Smooth muscle cell (in vitro differentiated cells): ENCODE measurements around the gene C9orf78. TPM values are rescaled to one million over a fixed set of nuclear protein-coding genes. Genes with fewer than 3 reads are reported as not detected.

Source experiments
- DNase-seq: peaks from one replicate; lab custom pipeline; 2025; ENCODE audit not compliant: unreplicated experiment; lab: John Stamatoyannopoulos, UW
- H2AFZ ChIP-seq: fragments of 200-600 bp; sonication (generic); 2 replicates; pipeline ENCODE4 v1.6.0; 2016; ENCODE audit warnings: antibody characterized with exemption, low read depth, mild to moderate bottlenecking
- H3F3A ChIP-seq: fragments of 200-600 bp; sonication (generic); 2 replicates; pipeline ENCODE4 v1.6.0; 2017; ENCODE audit warnings: antibody characterized with exemption, low read depth
- H3K27ac ChIP-seq: fragments of 200-600 bp; sonication (generic); 2 replicates; pipeline ENCODE4 v1.5.1; 2016; ENCODE audit warnings: low read depth, mild to moderate bottlenecking
- H3K27me3 ChIP-seq: fragments of 200-600 bp; sonication (generic); 2 replicates; pipeline ENCODE4 v1.6.1; 2016; ENCODE audit warnings: low read depth, mild to moderate bottlenecking
- H3K36me3 ChIP-seq: fragments of 200-600 bp; sonication (generic); 2 replicates; pipeline ENCODE4 v1.5.1; 2016; ENCODE audit warnings: low read depth
- H3K4me1 ChIP-seq: fragments of 200-600 bp; sonication (generic); 2 replicates; pipeline ENCODE4 v1.5.1; 2016; ENCODE audit warnings: low read depth
- H3K4me2 ChIP-seq: fragments of 200-600 bp; sonication (generic); 2 replicates; pipeline ENCODE4 v1.6.0; 2016; ENCODE audit warnings: mild to moderate bottlenecking
- H3K4me3 ChIP-seq: fragments of 200-600 bp; sonication (generic); 2 replicates; pipeline ENCODE4 v1.5.1; 2016; ENCODE audit warnings: mild to moderate bottlenecking
- H3K79me2 ChIP-seq: fragments of 200-600 bp; sonication (generic); 2 replicates; pipeline ENCODE4 v1.6.0; 2016; ENCODE audit warnings: low read depth, mild to moderate bottlenecking
- H3K9ac ChIP-seq: fragments of 200-600 bp; sonication (generic); 2 replicates; pipeline ENCODE4 v1.6.0; 2016; ENCODE audit warnings: low read depth
- H3K9me3 ChIP-seq: fragments of 200-600 bp; sonication (generic); replicated peaks from 2 replicates; pipeline ENCODE4 v1.5.1; 2016; ENCODE audit warnings: low read depth
- H4K20me1 ChIP-seq: fragments of 200-600 bp; sonication (generic); 2 replicates; pipeline ENCODE4 v1.6.0; 2016; ENCODE audit warnings: low read depth
- WGBS: methylation state at CpG from one replicate; pipeline ENCODE4 v1.1.7; 2016; ENCODE audit warnings: low lambda C conversion rate; 5-methylcytosine and 5-hydroxymethylcytosine counted together
- polyA plus RNA-seq: library from polyadenylated mRNA; unstranded; fragments of >200 nt; fragmentation: Nextera tagmentation; extraction: Ambion mirVana; gene quantifications from 2 replicates; pipeline ENCODE4 v1.2.1, GENCODE V29; 2016
- total RNA-seq: library from RNA; depleted of rRNA; stranded (reverse); fragments of >200 nt; gene quantifications from 2 replicates; pipeline ENCODE4 v1.2.3, GENCODE V29; 2014
- TF ChIP-seq, protein P1 (sequence below): fragments of 200-600 bp; sonication (generic); IDR thresholded peaks from 2 replicates; pipeline ENCODE4 v1.5.1; 2017; ENCODE audit warnings: borderline replicate concordance, mild to moderate bottlenecking, antibody characterized with exemption; ENCODE audit not compliant: insufficient read depth, poor library complexity, severe bottlenecking

Gene C9orf78
- total and polyA plus RNA-seq, 2 experiments from 2014 or later = 38.0 to 53.8 TPM

DNA sequence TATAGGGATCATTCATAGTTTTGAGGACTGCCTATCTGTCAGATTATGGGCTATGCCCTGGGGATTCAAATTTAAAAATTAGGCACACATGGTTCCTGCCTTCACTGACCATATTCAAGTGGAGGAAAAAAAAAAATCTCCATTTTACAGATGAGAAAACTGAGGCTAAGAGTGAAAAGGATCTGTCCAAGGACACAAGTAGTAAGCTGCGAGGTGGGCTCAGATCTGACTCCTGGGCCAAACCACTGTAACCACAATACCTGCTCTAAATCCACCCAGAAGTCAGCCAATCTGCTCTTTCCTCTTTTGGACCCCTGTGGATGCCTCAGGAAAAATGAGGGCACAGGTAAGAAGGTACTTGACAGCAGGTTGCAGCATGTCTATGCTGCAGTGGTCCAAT is 8.3 kb downstream of the C9orf78 start:
- 96% methylated on average over 1 of the region's 1 CpG for WGBS

DNA sequence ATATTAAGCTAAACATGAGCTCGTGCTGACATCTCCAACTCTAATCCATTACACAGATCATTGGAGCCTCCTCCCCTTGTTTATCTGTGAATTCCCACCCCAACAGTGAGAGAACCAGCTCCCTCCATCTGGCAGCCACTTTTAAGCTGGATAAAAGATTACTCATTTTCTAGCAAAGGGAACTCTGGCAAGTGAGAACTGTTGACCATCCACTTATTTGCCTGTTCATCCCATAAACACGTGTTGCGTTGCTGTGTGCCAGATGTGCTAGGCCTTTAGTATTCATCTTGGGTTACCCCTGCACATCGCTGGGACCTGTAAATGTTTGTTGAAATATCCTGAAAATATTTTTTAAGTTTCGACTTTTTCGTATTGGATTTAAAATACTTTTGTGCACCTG is 8.7 kb downstream of the C9orf78 start:
- peaks cover 6% of the 10 kb centered on the region for H3K4me1 ChIP-seq
- H3K27me3 ChIP-seq = no peaks in the 10 kb centered on the region
- H2AFZ ChIP-seq = no peak overlapping the region
- H3K9ac ChIP-seq = no peak overlapping the region
- no peak for DNase-seq
- H4K20me1 ChIP-seq = no peaks in the 10 kb centered on the region
- H3K9me3 ChIP-seq = no peaks in the 10 kb centered on the region
- H3K79me2 ChIP-seq = peaks cover 18% of the 10 kb centered on the region
- peaks cover 4% of the 10 kb centered on the region for H3K36me3 ChIP-seq
- WGBS = 95% methylated on average over 6 of the region's 6 CpGs
- no peak overlapping the region for H3K4me2 ChIP-seq
- no peak overlapping the region for H3K4me3 ChIP-seq
- H3K27ac ChIP-seq = no peak overlapping the region
- TF ChIP-seq, protein P1, sequence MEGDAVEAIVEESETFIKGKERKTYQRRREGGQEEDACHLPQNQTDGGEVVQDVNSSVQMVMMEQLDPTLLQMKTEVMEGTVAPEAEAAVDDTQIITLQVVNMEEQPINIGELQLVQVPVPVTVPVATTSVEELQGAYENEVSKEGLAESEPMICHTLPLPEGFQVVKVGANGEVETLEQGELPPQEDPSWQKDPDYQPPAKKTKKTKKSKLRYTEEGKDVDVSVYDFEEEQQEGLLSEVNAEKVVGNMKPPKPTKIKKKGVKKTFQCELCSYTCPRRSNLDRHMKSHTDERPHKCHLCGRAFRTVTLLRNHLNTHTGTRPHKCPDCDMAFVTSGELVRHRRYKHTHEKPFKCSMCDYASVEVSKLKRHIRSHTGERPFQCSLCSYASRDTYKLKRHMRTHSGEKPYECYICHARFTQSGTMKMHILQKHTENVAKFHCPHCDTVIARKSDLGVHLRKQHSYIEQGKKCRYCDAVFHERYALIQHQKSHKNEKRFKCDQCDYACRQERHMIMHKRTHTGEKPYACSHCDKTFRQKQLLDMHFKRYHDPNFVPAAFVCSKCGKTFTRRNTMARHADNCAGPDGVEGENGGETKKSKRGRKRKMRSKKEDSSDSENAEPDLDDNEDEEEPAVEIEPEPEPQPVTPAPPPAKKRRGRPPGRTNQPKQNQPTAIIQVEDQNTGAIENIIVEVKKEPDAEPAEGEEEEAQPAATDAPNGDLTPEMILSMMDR = no peak
- H3F3A ChIP-seq = no peaks in the 10 kb centered on the region

More for the DNA sequence above, 8.3 kb downstream of the C9orf78 start:
- no peak for DNase-seq
- Histone ChIP-seq H2AFZ (no peak overlapping the region), H3K4me2 (no peak overlapping the region), H3K27ac (no peak overlapping the region), H3F3A (no peaks in the 10 kb centered on the region), H3K79me2 (peaks cover 13% of the 10 kb centered on the region), H3K4me3 (no peak overlapping the region), H3K9me3 (no peaks in the 10 kb centered on the region), H3K9ac (no peak overlapping the region), H3K4me1 (peaks cover 6% of the 10 kb centered on the region), H4K20me1 (no peaks in the 10 kb centered on the region), H3K36me3 (peaks cover 8% of the 10 kb centered on the region), H3K27me3 (no peaks in the 10 kb centered on the region)
- TF ChIP-seq, protein P1 = no peak

DNA sequence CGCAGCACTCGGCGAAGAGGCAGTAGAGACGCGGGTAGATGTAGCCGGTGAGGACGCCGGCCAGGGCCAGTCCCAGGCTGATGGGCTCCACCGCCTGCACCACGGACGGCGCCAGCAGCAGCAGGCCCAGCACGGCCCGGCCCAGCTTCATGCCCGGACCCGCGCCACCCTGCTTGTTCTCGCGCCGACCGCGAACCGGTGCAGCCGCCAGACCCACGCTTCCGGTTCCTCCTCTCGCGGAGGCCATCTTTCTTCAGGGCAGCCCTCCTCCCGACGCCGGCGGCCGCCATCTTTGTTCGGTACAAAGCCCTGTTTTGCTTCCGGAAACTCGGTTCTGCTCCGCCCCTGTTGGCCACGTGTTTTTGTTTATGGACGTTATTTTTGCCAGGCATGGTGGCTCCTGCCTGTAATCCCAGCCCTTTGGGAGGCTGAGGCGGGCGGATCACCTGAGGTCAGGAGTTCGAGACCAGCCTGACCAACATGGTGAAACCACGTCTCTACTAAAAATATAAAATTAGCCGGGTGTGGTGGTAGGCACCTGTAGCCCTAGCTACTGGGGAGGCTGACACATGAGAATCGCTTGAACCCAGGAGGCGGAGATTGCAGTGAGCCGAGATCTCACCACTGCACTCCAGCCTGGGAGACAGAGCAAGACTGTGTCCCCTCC is 11.0 kb downstream of the C9orf78 start, which contains the start of gene TOR1A:
TSS of gene TOR1A (minus strand) at position 202 of the 667 bp plus-strand sequence. CDS start at position 151, 51 bp downstream.
- H3K4me2 ChIP-seq = peak within 1 kb of the TSS; percentile 91
- H3K9me3 ChIP-seq = no peaks in the 10 kb centered on the region
- no peaks in the 10 kb centered on the region for H3K36me3 ChIP-seq
- H3K9ac ChIP-seq = peak within 1 kb of the TSS; percentile 73
- DNase-seq = peak; percentile 61
- peaks cover 6% of the 10 kb centered on the region for H3K4me1 ChIP-seq
- WGBS = 5% methylated on average over 47 of the region's 47 CpGs
- no peak within 1 kb of the TSS for H3K27ac ChIP-seq
- H3K27me3 ChIP-seq = no peaks in the 10 kb centered on the region
- TF ChIP-seq, protein P1 = no peak
- peaks cover 19% of the 10 kb centered on the region for H3K79me2 ChIP-seq
- no peak within 1 kb of the TSS for H2AFZ ChIP-seq
- no peaks in the 10 kb centered on the region for H3F3A ChIP-seq
- H4K20me1 ChIP-seq = no peaks in the 10 kb centered on the region
- peak within 1 kb of the TSS; percentile 78 for H3K4me3 ChIP-seq

DNA sequence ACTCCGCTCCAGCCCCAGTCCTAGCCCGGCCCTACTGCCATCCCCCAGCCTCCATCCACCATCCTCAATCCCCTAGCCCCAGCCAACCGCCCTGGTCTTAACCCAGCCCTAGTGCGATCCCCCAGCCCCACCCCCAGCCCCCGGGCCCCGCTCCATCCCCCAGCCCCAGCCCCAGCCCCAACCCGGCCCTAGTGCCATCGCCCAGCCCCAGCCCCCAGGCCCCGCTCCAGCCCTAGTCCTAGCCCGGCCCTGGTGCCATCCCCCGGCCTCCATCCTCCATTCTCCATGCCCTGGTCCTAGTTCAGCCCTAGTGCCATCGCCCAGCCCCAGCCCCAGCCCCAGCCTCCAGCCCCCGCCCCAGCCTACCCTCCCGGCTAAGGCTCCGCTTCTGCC is 11.5 kb downstream of the C9orf78 start:
- no peaks in the 10 kb centered on the region for H3K36me3 ChIP-seq
- H3K27ac ChIP-seq = no peak overlapping the region
- peak overlapping the region; percentile 73 for H3K9ac ChIP-seq
- peaks cover 19% of the 10 kb centered on the region for H3K79me2 ChIP-seq
- TF ChIP-seq, protein P1 = no peak
- 3% methylated on average over 4 of the region's 15 CpGs for WGBS
- peak overlapping the region; percentile 91 for H3K4me2 ChIP-seq
- H3K4me3 ChIP-seq = peak overlapping the region; percentile 78
- H3F3A ChIP-seq = no peaks in the 10 kb centered on the region
- H2AFZ ChIP-seq = no peak overlapping the region
- H3K4me1 ChIP-seq = peaks cover 6% of the 10 kb centered on the region
- no peaks in the 10 kb centered on the region for H3K9me3 ChIP-seq
- H3K27me3 ChIP-seq = no peaks in the 10 kb centered on the region
- no peak for DNase-seq
- no peaks in the 10 kb centered on the region for H4K20me1 ChIP-seq
